Suprapubic skin (tissue), 4 donors: Measurements from ENCODE around the gene LDB2.

Experiments
- CTCF ChIP-seq, 2 donors: fragments of 200-600 bp in 1 of 2; fragments of 450-650 bp in 1 of 2; sonication (generic) in 1 of 2; IDR thresholded peaks; one replicate each; pipeline ENCODE4 v1.5.1; 2016 to 2019; ENCODE audit warnings: antibody characterized with exemption in 2 of 2, mild to moderate bottlenecking in 1 of 2, moderate library complexity in 1 of 2
- POLR2A ChIP-seq, 2 donors: fragments of 450-650 bp; IDR thresholded peaks; one replicate each; pipeline ENCODE4 v1.6.1; 2017; ENCODE audit warnings: antibody characterized with exemption in 2 of 2, mild to moderate bottlenecking in 2 of 2, moderate library complexity in 2 of 2
- POLR2AphosphoS5 ChIP-seq, 3 donors: sonication (generic); formaldehyde crosslinking; IDR thresholded peaks; one replicate each; pipeline ENCODE4 v1.6.1; 2017; ENCODE audit warnings: antibody characterized with exemption in 3 of 3

GRCh38 chr4:16693641-16694040 lies 204.8 kb downstream of the LDB2 start:
- TF ChIP-seq POLR2A (IDR thresholded peaks at IDR 0.05): no peak
- no peak for TF ChIP-seq POLR2AphosphoS5 (IDR thresholded peaks at IDR 0.05)
- no peak for TF ChIP-seq CTCF (IDR thresholded peaks at IDR 0.05)
